Measurements from ENCODE around the gene TP53RK.

DNA sequence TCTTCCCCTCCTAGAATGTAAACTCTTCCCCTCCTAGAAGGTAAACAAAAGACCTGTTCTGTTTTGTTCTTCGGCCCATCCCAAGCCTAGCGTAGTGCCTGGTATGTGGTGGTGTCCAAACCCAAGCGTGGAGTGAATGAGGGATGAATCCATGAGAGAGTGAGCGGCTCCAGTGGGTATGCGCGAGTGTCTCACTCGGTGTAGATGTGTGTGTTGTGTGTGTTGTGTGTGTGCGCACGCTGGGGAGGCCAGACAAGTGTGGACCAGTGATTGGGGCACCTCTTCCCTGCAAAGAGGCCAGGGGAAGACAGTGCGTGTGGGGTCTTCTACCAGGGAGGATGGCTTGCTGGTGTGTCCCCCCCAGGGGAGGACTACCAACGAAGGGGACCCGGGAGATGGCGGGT is 19.8 kb upstream of the TP53RK start:
- TF ChIP-seq, protein P1, sequence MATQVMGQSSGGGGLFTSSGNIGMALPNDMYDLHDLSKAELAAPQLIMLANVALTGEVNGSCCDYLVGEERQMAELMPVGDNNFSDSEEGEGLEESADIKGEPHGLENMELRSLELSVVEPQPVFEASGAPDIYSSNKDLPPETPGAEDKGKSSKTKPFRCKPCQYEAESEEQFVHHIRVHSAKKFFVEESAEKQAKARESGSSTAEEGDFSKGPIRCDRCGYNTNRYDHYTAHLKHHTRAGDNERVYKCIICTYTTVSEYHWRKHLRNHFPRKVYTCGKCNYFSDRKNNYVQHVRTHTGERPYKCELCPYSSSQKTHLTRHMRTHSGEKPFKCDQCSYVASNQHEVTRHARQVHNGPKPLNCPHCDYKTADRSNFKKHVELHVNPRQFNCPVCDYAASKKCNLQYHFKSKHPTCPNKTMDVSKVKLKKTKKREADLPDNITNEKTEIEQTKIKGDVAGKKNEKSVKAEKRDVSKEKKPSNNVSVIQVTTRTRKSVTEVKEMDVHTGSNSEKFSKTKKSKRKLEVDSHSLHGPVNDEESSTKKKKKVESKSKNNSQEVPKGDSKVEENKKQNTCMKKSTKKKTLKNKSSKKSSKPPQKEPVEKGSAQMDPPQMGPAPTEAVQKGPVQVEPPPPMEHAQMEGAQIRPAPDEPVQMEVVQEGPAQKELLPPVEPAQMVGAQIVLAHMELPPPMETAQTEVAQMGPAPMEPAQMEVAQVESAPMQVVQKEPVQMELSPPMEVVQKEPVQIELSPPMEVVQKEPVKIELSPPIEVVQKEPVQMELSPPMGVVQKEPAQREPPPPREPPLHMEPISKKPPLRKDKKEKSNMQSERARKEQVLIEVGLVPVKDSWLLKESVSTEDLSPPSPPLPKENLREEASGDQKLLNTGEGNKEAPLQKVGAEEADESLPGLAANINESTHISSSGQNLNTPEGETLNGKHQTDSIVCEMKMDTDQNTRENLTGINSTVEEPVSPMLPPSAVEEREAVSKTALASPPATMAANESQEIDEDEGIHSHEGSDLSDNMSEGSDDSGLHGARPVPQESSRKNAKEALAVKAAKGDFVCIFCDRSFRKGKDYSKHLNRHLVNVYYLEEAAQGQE (IDR thresholded peaks at IDR 0.05; ENCODE audit: insufficient replicate concordance, low read depth), result no peak
- TF ChIP-seq POLR2AphosphoS5 (IDR thresholded peaks at IDR 0.05; ENCODE audit: low read depth), result no peak
